IMR-90 (cell line): Measurements from ENCODE around the gene TMEM269.

Experiments
- BHLHE40 ChIP-seq: fragments of 150-350 bp; IDR thresholded peaks from 2 replicates; pipeline ENCODE4 v1.6.1; 2016; ENCODE audit warnings: mild to moderate bottlenecking, low read depth, low read length
- CHD1 ChIP-seq: IDR thresholded peaks from 2 replicates; pipeline ENCODE4 v1.6.1; 2012; ENCODE audit warnings: low read depth, low read length, improper control_type of control experiment
- MAFK ChIP-seq: IDR thresholded peaks from 2 replicates; pipeline ENCODE4 v1.6.1; 2012; ENCODE audit warnings: low read depth, low read length, improper control_type of control experiment
- MAZ ChIP-seq: IDR thresholded peaks from 2 replicates; pipeline ENCODE4 v1.6.1; 2012; ENCODE audit warnings: low read depth, mild to moderate bottlenecking, low read length, improper control_type of control experiment, moderate library complexity, borderline replicate concordance
- MXI1 ChIP-seq: IDR thresholded peaks from 2 replicates; pipeline ENCODE4 v1.6.1; 2012; ENCODE audit warnings: low read depth, mild to moderate bottlenecking, low read length, moderate library complexity, borderline replicate concordance
- POLR2A ChIP-seq: IDR thresholded peaks from 2 replicates; pipeline ENCODE4 v1.6.1; 2012; ENCODE audit warnings: mild to moderate bottlenecking, low read depth, low read length
- RAD21 ChIP-seq: IDR thresholded peaks from 2 replicates; pipeline ENCODE4 v1.6.1; 2012; ENCODE audit warnings: low read length, improper control_type of control experiment
- RCOR1 ChIP-seq: IDR thresholded peaks from 2 replicates; pipeline ENCODE4 v1.6.1; 2012; ENCODE audit warnings: mild to moderate bottlenecking, low read length, improper control_type of control experiment; ENCODE audit not compliant: insufficient replicate concordance
- SMC3 ChIP-seq: fragments of 150-350 bp; IDR thresholded peaks from 2 replicates; pipeline ENCODE4 v1.6.1; 2016; ENCODE audit warnings: low read depth, mild to moderate bottlenecking, antibody characterized with exemption, low read length, moderate library complexity
- TF ChIP-seq, protein P1 (sequence below): conservative IDR thresholded peaks from 2 replicates; pipeline ENCODE4 v1.5.1; 2012; ENCODE audit warnings: mild to moderate bottlenecking, low read depth, low read length, improper control_type of control experiment
- TF ChIP-seq, protein P2 (sequence below): fragments of 150-350 bp; IDR thresholded peaks from 2 replicates; pipeline ENCODE4 v1.6.1; 2016; ENCODE audit warnings: low read depth, mild to moderate bottlenecking, low read length, moderate library complexity, borderline replicate concordance

DNA sequence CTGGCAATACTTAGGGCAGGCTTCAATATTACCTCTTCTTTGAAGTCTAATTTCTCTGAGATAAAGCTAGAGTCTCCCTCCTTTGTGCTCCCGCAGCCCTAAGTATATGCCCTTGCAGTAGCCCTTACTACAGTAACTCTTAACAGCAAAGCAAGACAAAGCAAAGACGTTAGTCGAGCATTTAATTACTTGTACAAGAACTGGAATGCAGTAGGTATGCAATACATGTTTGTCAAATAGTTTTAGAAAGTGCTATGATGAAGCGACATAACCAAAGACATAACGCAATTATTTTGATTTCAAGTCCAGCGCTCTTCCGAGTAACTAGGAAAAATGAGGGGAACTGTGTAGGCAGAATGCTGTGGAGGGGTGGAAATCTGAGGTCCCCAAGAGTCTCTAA, 19.5 kb upstream of the TMEM269 start:
- TF ChIP-seq, protein P1, sequence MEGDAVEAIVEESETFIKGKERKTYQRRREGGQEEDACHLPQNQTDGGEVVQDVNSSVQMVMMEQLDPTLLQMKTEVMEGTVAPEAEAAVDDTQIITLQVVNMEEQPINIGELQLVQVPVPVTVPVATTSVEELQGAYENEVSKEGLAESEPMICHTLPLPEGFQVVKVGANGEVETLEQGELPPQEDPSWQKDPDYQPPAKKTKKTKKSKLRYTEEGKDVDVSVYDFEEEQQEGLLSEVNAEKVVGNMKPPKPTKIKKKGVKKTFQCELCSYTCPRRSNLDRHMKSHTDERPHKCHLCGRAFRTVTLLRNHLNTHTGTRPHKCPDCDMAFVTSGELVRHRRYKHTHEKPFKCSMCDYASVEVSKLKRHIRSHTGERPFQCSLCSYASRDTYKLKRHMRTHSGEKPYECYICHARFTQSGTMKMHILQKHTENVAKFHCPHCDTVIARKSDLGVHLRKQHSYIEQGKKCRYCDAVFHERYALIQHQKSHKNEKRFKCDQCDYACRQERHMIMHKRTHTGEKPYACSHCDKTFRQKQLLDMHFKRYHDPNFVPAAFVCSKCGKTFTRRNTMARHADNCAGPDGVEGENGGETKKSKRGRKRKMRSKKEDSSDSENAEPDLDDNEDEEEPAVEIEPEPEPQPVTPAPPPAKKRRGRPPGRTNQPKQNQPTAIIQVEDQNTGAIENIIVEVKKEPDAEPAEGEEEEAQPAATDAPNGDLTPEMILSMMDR, result no peak
- TF ChIP-seq POLR2A, result no peak
- no peak for TF ChIP-seq RAD21
- no peak for TF ChIP-seq MAZ
- TF ChIP-seq, protein P2, sequence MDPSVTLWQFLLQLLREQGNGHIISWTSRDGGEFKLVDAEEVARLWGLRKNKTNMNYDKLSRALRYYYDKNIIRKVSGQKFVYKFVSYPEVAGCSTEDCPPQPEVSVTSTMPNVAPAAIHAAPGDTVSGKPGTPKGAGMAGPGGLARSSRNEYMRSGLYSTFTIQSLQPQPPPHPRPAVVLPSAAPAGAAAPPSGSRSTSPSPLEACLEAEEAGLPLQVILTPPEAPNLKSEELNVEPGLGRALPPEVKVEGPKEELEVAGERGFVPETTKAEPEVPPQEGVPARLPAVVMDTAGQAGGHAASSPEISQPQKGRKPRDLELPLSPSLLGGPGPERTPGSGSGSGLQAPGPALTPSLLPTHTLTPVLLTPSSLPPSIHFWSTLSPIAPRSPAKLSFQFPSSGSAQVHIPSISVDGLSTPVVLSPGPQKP, result no peak
- TF ChIP-seq MAFK, result no peak
- TF ChIP-seq RCOR1, result no peak
- no peak for TF ChIP-seq BHLHE40
- no peak for TF ChIP-seq SMC3
- TF ChIP-seq CHD1, result no peak
- no peak for TF ChIP-seq MXI1
